ENCODE data around the gene ACOT7. TPM values are rescaled to one million over a fixed set of nuclear protein-coding genes. Genes with fewer than 3 reads are reported as not detected.

The ACOT7 gene
- total RNA-seq, 1 donor from 2014 or later, result 12.7 TPM

DNA sequence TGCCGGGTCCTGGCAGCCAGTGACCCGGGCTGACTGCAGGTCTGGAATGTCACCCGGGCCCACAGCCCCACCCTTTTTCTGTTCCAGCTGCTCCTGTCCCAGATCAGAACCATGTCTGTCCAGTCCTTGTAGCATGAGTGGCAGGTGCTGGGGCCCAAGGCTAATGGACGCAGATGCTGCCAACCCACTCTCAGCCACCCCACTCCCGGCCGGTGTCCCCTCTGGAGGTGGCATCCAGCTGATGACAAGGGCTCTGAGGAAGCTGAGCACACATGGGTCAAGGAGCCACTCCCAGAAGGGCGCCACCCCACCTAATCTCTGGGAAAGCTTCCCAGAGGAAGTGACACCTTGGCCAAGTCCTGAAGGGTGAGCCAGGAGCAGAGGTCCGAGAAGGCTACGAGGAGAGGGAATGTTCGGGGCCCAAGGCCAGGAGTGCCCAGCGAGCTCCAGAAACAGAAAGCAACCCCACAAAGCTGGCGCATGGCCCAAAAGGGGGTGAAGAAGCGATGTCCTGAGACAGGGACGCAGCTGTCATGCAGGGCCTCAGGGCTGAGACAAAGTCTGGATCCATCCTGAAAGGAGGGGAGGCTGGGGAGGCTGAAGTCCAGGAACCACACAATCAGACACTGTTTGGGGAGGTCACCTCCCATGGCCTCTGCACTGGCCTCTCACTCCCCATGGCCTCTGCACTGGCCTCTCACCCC is 39.5 kb downstream of the ACOT7 start:
- CTCF ChIA-PET, result no interaction called here
- DNase-seq (no peak), ATAC-seq (ENCODE audit: low read depth) (no peak)
- H3K4me1 Mint-ChIP-seq, result peaks cover 9% of the 10 kb centered on the region
- no peak overlapping the region for H3K4me3 Mint-ChIP-seq
- POLR2A ChIA-PET, result no interaction called here
- TF ChIP-seq, protein P1, sequence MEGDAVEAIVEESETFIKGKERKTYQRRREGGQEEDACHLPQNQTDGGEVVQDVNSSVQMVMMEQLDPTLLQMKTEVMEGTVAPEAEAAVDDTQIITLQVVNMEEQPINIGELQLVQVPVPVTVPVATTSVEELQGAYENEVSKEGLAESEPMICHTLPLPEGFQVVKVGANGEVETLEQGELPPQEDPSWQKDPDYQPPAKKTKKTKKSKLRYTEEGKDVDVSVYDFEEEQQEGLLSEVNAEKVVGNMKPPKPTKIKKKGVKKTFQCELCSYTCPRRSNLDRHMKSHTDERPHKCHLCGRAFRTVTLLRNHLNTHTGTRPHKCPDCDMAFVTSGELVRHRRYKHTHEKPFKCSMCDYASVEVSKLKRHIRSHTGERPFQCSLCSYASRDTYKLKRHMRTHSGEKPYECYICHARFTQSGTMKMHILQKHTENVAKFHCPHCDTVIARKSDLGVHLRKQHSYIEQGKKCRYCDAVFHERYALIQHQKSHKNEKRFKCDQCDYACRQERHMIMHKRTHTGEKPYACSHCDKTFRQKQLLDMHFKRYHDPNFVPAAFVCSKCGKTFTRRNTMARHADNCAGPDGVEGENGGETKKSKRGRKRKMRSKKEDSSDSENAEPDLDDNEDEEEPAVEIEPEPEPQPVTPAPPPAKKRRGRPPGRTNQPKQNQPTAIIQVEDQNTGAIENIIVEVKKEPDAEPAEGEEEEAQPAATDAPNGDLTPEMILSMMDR (IDR thresholded peaks at IDR 0.05), result no peak
- no peaks in the 10 kb centered on the region for H3K36me3 Mint-ChIP-seq (ENCODE audit: low read depth)
- intact Hi-C loops (cut with micrococcal nuclease), result no loop called here
- no peaks in the 10 kb centered on the region for H3K9me3 Mint-ChIP-seq
- no peak overlapping the region for H3K27ac Mint-ChIP-seq
- no peaks in the 10 kb centered on the region for H3K27me3 Mint-ChIP-seq

DNA sequence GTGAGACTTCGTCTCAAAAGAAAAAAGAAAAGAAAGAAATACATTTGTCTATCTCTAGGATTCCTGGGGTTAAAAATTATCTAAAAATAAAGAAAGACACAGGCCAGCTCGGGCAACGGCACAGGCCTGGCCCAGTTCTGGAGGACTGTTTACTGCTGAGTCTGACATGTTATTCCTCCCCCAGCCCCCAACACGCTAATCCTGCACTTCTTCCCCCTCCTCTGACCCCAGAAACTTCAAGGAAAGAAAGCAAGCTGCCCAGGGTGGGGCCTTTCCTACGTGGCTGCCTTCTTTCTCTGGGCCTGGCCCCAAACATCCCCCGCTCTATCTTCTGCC is 40.0 kb downstream of the ACOT7 start:
- ChIA-PET POLR2A (no interaction called here), CTCF (no interaction called here)

DNA sequence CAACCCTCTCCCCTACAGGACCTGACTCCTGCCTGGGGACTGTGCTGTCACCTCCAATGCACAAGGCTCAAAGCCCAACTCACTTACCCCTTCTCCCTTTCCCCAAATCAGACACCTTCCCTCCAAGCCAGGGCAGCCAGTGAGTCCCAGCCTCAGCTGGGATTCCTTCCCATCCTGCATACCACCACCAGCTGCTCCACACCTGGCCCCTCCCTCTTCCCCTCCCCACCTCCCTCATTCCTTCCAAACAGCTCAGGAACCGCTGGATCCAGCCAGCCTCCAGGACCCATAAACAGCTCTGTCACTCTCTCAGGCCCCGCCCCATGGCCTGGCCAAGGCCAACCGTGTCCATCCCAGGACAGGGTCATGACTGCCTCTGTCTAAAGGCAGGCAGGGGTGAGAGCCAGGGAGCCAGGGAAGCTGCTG is 41.4 kb downstream of the ACOT7 start:
- Mint-ChIP-seq H3K4me1 (peaks cover 7% of the 10 kb centered on the region), H3K9me3 (no peaks in the 10 kb centered on the region), H3K27ac (no peak overlapping the region), H3K36me3 (ENCODE audit: low read depth) (no peaks in the 10 kb centered on the region), H3K4me3 (no peak overlapping the region), H3K27me3 (no peaks in the 10 kb centered on the region)
- TF ChIP-seq, protein P1 (IDR thresholded peaks at IDR 0.05), result no peak
- intact Hi-C loops (cut with micrococcal nuclease), result no loop called here
- ChIA-PET CTCF (no interaction called here), POLR2A (interaction anchor here (0.7 kb wide), 1 partner anchor 10 kb away, joined by 3 read pairs; no protein-coding TSS in a partner anchor)
- DNase-seq (no peak), ATAC-seq (ENCODE audit: low read depth) (no peak)

More for the DNA sequence above, 40.0 kb downstream of the ACOT7 start:
- no peaks in the 10 kb centered on the region for H3K9me3 Mint-ChIP-seq
- H3K27ac Mint-ChIP-seq, result no peak overlapping the region
- no peaks in the 10 kb centered on the region for H3K27me3 Mint-ChIP-seq
- TF ChIP-seq, protein P1 (IDR thresholded peaks at IDR 0.05), result no peak
- no peak for ATAC-seq (ENCODE audit: low read depth)
- no peaks in the 10 kb centered on the region for H3K36me3 Mint-ChIP-seq (ENCODE audit: low read depth)
- H3K4me3 Mint-ChIP-seq, result no peak overlapping the region
- no peak for DNase-seq
- intact Hi-C loops (cut with micrococcal nuclease), result no loop called here
- H3K4me1 Mint-ChIP-seq, result peaks cover 4% of the 10 kb centered on the region

DNA sequence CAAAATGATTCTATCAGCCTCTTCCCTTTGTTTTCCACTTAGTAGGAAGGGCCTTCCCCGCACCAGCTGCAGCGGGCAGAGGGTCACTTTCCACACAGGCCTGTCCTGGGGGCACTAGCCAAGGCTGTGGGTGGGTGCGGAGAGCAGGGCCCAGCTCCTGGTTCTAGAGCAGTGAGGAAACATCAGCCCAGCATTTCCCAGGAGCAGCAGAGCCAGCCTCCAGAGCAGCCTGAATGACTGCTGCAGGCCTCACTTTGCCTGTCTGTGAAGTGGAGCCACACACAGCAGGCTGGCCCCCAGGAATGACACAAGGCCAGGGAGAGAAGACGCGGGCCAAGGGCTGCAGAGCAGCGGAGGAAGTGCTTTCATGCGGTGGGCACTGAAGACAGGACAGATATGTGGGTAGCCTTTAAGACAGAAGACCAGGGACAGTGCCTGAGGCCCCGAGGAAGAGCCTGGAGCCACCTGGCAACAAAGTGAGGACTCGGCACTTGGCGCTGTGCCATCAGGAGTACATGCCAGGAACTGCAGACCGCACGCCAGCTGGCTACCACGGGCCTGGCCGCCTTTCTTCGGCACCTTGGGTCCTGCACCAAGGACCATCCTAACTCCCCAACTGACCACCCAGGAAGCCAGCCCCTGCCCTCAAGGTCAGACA is 42.0 kb downstream of the ACOT7 start:
- intact Hi-C loops (cut with micrococcal nuclease), result no loop called here
- Mint-ChIP-seq H3K4me1 (peaks cover 7% of the 10 kb centered on the region), H3K9me3 (no peaks in the 10 kb centered on the region), H3K36me3 (ENCODE audit: low read depth) (no peaks in the 10 kb centered on the region), H3K27ac (no peak overlapping the region), H3K27me3 (no peaks in the 10 kb centered on the region), H3K4me3 (no peak overlapping the region)
- ATAC-seq (ENCODE audit: low read depth) (no peak), DNase-seq (no peak)
- CTCF ChIA-PET, result no interaction called here
- POLR2A ChIA-PET, result no interaction called here
- TF ChIP-seq, protein P1 (IDR thresholded peaks at IDR 0.05), result no peak

DNA sequence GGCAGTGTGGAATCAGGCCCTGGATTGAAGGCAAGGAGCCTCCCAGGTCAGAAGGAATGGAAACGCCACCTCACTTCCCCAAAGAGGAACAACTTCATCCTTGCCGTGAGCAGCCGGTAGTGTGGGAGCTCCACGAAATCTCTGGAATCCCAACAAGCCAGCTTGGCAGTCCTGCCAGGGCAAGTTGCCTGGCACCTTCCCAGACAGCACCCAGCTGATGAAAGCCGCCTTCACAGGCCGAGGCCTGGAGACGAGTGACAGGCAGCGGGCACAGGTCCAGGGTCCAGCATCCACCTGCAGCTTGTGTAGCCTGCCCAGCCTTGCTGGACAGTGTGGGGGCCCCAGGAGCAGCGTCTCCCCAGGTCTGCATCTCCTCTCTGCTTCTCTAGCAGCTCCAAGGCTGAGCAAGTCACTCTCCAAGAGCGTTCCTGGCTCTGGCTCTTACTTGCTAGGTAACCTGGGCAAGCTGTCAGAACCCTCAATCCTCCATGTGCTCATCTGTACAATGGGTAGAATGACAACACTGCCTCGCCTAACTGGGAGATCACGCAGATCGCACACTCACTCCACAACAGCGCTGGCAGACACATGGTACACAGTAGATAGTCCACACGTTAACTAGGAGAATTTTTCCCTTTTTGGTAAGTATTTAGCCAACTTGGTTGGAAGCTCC is 43.0 kb downstream of the ACOT7 start:
- Mint-ChIP-seq H3K4me1 (peaks cover 7% of the 10 kb centered on the region), H3K4me3 (no peak overlapping the region), H3K27me3 (no peaks in the 10 kb centered on the region), H3K27ac (no peak overlapping the region), H3K9me3 (no peaks in the 10 kb centered on the region), H3K36me3 (ENCODE audit: low read depth) (no peaks in the 10 kb centered on the region)
- DNase-seq (no peak), ATAC-seq (ENCODE audit: low read depth) (no peak)
- TF ChIP-seq, protein P1 (IDR thresholded peaks at IDR 0.05), result no peak
- intact Hi-C loops (cut with micrococcal nuclease), result no loop called here
- CTCF ChIA-PET, result no interaction called here
- POLR2A ChIA-PET, result no interaction called here
